ENCODE measurements around the gene SHISA5.

SHISA5 gene

DNA sequence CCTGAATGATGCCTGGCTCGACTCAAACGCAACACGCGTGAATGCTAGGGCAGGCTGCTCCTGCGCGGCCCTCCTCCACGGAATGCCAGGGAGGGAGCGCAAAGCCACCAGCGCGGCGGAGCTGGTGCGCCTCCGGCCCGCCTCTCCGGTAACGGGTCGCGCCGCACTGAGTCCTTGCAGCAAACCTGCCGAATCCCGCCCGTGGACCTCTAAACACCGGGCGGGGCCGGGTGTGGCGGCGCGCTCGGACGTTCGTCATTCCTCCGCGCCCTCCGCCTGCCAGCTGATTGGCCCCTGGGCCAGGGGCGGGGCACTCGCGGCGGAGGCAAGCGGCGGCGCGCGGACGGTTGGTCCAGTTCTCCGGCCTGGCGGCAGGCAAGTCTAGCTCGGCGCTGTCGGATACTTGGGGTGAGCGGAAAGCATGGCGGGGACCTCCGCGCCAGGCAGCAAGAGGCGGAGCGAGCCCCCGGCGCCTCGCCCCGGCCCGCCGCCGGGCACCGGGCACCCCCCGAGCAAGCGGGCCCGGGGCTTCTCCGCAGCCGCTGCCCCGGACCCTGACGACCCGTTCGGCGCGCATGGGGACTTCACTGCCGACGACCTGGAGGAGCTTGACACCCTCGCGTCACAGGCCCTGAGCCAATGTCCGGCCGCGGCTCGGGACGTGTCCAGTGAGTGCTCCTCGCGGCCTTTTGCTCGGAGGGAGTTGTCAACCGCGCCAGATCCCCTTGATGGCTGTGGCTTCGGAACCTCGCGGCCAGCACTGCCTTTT is 57.4 kb downstream of the SHISA5 start, which contains the start of gene ATRIP:
Gene ATRIP, plus strand, starts transcription at position 313 of the 769 bp plus-strand sequence. Its CDS starts 109 bp downstream, at position 422.
- peak; percentile 77 for DNase-seq

DNA sequence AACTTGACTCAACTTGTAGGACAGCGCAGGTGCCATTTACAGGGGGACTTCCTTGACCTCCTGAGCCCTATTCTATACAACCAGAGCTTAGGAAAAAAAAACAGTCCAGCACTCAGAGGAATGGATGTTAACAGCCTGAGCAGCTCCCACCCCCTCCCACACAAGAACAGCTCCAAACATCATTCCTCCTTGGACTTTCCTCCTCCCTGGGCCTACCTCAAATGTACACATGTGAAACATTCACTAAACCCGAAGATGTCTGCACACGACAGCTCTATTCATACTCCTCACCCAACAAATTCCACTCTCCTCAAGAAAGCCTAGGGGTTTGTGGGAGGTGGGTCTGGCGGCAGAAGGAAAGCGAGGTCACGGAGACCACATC is 57.9 kb downstream of the SHISA5 start:
- DNase-seq: no peak

DNA sequence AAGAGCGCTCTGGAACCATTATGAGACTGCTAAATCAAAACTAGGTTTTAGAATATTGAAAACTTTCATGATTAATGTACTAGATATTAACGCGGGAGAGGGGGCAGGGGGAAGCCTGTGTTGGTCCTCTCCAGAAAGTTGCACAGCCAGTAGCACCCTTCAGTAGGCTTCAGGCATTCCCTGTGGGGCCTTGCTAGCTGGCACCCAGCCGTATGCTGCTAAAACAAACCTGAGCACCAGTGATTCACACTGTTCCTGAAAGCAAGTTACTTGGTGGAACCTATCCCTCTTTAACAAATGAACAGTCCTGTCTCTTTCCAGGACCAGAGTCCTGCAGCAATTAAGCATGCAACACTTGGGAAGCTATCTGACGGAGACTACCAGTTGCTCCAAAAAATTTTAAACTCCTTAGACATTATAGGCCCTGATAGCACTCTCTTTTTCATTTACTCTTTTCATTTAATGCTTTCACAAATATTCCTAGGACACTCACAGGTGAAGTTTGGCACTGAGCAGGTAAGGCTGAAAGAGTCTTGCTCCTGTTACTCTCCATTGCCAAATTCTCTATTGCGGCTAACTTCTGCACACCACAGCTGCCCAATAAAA is 58.6 kb downstream of the SHISA5 start:
- DNase-seq: no peak

DNA sequence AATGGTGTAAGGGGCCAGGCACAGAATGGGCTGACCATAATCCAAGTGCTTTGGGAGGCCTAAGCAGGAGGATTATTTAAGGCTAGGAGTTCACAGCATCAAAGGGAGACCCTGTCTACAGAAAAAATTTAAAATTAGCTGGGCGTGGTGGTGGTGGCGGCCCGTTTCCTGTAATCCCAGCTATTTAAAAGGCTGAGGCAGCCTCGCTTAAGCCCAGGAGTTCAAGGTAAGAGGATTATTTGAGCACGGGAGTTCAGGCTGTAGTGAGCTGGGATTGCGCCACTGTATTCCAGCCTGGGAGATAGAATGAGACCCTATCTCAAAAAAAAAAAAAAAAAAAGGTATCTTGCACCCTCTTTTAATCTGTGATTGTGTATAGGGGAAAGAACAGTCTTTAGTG is 62.0 kb downstream of the SHISA5 start:
- DNase-seq: no peak

DNA sequence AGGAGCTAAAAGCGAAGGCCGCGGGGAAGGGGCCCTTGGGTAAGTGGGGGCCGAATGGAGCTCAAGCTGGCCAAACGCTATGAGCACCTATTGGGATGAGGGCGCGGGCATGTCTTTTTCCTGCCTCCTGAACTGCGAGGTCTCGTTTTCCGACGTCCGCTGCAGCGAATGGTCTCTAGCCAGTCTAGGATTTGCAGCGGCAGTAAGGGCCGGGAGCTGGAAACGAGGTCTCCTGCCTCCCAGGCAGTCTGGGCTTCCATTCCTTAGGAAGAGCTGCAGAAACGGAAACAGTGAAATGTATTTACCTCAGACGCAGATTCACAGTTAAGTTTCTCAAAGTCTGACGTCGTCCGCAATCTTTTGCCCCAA is 63.4 kb downstream of the SHISA5 start:
- no peak for DNase-seq

DNA sequence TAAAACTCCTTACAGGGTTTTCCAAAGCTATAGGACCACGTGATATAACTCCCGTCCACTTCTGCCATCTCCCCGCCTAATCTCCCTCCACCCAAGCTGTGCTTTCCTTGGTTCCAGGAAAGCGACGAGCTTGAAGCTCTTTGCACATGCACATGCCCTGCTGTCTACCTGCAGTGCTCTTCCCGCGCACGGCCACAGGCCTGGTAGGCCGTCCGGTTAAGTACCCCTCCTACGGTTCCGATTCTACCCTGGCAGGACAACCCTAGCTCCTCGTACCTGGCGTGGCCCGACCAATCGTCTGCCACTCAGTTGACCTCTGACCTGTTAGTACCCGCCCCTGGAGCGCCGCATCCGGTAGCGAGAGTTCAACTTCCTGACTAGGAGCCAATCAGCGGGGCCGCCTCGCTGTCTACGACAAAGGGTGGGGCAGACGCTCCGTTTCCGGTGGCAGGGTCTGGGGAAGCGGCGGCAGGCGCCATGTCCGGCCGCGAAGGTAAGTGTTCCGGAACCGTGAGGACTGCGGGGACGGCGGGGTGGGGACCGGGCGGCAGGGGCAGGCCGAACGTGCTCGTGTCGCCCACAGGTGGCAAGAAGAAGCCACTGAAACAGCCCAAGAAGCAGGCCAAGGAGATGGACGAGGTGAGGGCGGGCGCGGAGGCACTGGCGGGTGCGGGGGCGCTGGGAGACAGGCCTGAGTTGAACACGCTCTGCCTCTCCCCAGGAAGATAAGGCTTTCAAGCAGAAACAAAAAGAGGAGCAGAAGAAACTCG is 64.0 kb downstream of the SHISA5 start, which contains the start of the genes CCDC51 and TMA7:
Gene CCDC51, minus strand, starts transcription at position 300 of the 770 bp plus-strand sequence. CDS start 4,991 bp downstream, outside the sequence.
Gene TMA7, plus strand, starts transcription at position 438 of the 770 bp plus-strand sequence. Its CDS starts 40 bp downstream, at position 478.
- peak; percentile 94 for DNase-seq

DNA sequence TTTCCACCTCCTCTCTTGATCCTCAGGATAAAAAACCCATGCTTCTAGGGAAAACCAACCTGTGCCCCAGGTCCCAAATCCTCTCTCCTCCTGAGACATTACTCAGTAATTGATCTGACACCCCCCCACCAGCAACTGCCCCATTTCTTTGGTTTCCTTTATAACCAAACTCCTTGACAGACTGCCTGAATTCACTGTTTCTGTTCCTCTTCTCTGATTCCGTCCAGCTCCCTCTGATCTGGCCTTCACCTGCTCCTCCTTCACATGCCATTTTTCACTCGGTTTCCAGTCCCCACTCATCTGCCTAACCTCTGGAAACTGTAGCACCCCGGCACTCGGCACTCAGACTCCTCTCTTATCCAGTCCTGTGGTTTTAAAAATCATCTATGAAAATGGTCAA is 66.2 kb downstream of the SHISA5 start:
- DNase-seq: no peak

DNA sequence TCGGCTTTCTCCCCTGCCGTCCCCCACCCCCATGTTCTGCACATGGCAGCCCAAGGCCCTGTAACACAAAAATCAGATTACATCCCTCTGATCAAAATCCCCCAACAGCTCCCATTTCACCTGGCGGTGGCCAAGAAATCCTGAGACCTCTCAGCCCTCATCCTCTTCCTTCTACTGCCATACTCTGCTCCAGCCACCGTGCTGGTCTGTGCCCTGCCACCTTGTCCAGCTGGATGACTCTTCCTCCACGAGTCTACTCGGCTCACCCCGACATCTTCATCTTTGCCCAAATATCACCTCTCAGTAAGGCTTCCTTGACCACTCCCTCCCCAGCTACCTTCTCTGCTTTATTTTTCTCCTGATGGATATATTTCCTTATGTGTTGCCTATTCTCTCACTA is 67.1 kb downstream of the SHISA5 start:
- DNase-seq: no peak

DNA sequence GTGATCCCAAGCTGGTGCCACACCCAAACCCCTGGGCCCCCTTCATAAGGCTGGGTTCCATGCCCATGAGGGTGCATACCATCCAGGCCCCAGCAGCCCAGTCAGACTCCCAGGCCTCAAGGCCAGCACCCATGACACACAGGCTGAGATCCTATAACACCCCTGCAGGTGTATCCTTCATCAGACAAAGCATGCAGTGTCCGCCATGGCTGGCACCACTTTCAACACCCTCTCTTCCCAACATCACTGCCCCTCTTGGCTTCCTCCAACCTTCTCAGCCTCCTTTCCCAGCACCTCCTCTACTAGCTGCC is 67.5 kb downstream of the SHISA5 start:
- no peak for DNase-seq

DNA sequence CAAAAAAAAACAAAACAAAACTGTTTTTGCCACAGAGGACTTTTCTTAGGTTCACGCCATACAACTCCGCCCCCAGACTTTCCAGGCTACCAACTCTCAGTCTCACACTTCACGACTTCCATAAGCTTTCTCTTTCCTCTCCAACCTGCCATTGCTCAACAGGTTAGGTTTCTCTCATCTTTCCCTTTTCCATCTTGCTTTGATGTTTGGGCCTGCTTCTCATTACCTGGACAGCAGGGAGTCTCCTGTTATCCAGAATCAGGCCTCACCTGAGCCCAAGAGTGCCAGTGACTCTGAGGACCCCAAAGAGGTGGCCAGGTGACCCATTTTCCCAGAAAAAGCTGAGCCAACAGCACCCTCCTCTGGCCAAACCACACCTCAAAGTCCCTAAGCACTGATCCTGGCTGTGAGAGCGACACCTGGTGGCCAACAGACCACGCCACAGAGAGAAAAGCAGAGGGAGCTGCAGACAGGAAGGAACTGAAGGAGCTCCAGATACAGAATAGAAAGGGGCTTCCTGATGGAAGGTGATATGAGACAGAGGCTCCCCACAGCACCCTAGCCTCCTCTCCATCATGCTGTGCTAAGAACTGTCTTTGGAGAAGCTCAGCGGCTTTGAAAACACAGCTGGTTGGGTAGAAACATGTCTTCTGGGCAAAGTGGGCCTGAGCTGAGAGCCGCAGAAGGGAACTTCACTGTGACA is 68.0 kb downstream of the SHISA5 start:
- DNase-seq: peak; percentile 41

DNA sequence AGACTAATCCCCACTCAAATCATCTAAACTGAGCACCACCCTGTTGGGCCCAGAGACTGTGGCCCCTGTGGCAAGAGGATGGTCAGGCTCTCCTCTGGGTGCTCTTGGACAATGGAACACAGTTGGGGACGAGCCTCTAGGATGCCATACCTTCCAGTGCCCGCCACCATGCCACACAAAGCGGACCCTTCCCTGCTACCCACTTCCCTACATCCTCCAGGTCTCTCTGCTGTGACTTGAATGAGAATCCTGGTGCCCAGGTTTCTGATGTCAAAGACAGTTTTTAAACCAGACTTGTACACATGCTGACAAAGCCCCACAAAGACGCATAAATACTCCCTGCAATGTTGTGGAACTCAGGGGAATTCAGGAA is 68.8 kb downstream of the SHISA5 start:
- no peak for DNase-seq

DNA sequence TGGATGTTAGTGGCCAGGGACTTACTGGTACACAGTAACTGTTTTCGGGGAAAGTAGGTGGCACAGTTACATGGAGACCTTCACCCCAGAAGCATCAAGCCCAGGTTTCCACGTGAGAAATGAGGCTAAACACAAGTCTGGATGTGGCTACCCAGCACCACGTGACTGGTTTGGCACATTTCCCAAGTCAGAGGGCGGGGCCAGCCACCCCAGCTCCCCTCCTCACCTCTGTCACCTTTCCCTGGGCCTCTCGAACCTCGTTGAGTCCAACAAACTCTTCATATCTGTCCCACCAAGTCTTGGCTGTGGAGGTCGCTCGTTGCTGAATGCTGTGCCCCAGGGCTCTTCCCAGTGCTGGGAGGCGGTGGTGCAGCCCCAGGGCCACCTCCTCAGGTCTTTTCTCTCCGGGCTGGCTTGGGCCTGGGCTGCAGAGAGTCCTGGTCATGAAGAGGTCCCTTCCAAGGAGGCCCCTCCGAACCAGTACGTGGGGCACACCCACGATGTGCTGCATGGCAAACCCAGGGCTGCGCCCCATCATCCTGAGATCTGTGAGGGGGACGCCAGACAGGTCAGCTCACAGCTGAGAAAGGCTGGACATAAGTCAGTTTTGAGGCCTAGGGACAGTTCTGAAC is 69.3 kb downstream of the SHISA5 start:
- no peak for DNase-seq

DNA sequence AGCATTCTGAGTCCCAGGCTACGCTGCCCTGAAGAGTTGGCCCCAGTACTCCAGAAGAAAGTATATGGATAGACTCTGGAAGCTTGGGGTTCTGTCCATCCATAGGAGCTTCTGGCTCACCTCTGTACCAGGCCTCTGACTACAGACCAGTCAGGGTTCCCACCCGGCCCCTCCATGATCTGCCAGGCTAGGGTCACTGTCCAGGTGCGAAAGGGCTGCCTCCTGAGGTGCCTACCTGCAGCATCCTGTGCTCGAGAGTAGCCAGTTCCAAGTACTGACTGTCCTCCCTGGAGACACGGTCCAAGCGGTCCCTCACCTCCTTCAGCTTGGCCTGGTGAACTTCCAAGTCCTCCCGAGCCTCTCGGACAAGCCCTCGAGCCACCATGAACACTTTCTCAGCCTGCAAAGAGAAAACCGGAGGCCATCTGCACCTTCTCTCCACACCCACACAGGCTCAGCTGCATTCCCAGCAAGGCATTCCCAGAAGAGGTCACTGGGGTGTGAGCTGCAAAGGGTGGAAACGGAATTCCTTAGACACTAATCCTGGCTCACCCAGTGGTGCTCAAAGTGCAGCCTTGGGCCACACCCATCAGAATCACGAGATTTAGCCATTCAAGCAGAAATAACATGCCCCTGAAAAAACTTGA is 70.4 kb downstream of the SHISA5 start:
- DNase-seq: no peak

DNA sequence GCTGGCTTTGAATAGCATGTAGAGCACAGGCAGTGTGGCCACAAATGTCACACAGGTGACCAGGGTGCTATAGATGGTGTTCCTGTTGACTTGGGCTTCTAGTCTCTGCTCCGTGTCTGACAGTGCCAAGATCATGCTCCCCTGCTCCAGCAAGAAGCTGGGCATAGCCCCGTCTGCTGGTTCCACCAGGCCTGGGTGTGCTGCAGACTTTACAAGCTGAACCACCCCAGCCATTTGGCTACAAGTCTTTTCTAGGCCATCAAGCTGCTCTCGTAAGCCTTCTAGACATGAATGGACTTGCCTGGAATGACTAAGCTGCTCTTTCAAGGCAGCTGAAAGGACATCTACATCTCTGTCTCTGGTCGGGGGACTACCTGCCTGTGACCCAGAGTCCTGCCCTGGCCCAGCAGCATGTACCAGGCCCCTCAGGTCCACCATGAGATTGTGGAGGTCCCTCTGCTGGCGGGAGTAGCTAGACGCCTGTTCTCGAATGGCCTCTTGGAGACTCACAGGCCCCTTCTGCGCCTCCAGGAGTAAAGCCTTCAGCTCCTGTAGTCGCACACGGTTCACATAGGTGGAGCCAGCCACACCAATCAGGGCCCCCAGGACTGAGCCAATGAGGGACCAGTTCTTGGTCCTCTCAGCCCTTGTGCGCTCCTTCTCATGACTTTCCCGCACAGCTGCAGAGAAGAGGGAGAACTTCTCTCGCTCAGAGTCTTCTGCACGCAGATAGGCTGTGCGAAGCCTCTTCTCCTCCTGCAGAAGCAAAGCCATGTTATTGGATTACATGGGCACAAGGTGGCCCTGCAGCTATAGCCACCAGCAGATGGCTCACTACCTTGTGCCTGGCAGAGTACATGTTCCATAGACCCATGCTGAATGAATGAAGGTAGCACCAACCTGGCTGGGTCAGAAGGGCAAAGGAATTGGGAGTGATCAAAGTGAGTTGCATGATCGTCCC is 71.3 kb downstream of the SHISA5 start:
- DNase-seq: no peak

DNA sequence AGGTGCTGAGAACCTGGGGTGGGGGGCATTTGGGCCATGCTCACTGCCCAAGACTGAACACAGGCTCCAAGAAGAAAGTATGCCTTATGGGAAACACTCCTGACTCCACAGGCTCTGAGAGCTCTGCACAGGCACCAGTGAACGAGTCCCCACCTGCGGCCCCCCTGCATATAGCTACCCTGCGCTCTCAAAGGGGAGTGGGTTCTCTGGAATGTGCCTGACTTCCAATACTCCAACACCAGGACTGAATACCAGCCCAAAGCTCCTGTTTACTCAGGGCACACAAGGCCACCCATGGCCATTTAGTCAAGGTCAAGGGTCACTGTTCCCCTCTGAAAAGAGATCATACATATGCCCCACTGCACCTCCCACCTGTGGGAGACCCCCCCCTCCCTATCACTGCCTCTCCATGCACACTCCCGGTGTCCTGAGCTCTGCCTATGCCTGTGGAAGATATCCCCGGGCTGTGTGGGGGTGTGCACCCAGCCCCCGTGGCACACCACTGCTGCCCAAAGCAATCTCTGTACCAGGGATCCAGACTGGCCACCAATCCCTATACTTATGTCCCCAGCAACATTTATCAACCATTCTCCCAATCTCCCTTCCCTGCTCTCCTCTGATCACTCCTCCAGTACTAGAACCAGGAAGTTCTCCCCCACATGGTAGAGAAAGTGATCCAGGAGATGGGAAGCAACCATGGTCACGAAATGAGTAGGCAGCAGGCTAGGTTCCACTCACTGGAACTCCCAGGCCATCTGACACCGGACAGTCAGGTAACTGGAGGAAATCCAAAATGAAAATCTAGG is 72.5 kb downstream of the SHISA5 start:
- no peak for DNase-seq

DNA sequence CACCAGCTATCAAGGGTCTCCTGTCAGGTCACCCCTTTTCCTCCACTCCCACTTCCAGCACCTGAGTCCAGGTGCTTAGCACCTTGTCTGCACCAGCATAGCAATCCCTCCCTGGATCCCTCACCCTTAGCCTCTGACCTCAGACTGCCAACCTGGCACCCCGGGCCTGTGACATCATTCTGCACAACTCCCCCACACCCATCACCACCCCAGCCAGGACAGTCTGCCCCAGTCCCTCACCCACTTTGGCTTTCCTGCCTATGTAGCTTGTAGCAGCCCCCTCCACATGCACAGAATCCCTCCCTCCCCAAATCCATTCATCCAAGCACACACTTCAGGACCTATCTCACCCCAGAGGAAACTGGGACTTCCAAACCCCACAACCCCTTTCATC is 73.3 kb downstream of the SHISA5 start:
- DNase-seq: no peak

DNA sequence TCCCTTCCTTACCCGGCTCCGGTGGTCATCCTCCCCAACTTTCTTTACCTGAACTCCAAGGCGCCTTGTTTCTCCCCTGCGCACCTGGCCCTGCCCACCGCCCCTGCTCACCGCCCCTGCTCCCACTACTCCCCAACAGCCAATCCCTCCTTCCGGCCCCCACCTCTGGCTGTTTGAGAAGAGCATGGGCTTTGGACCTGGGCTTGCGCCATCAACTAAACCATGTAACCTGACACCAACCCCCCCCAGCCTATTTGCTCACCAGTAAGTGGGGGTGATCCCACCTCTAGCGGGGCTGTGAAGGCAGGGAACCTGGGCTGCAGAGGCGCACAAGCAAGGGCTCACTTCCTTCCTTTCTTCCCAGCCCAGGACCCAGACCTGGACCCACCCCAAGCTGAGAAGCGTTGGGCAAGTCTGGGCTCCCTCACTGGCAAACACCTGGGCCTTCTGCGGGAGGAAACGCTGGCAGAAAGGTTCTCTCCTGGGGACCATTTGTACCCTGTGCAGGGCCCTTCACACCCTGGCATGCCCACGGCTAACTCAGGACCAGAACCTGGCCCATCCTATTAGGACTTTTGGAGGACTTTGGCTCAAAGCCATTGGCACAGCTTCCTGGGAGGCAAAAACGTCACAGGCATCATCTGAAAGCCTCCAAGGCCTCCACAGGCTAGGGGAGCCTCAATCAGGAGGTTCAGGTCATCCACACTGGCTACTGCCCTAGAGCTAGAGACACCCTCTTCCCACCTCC is 73.8 kb downstream of the SHISA5 start, which contains the start of gene PLXNB1:
Gene PLXNB1, minus strand, starts transcription at position 127 of the 748 bp plus-strand sequence. CDS start 5,475 bp downstream, outside the sequence.
- peak; percentile 82 for DNase-seq

DNA sequence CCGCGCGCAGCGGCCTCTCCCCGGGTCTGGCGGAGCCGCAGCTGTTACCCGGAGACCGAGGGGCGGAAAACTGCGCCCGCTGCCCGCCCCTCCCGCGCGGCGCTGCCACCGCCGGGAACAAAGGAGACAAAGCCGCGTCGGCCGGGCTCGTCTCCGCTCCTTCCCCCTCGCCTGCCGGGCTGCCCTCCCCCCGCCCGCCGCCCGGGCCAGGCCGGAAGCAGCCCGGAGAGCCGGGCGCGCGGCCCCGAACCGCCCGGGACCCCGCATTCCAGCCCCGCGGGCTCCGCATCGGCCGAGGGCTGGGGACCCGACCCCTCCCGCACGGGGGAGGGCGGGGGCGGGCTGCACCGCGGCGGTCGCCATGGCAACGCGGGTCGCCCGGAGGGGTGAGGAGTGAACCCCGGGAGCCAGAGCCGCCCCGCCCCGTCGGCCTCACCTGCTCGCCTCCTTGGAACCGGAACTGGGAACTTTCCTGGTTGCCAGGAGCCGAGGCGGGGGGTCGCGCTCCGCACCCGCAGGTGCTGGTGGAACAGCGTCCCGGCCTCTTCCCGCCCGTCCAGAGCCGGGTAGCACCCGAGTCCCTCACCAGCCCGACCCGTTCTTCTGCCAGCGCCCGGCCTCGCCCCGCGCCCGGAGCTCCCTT is 74.5 kb downstream of the SHISA5 start:
- peak; percentile 60 for DNase-seq
